A172 (cell line): ENCODE data around the gene PRKAR1B. TPM values are rescaled to one million over a fixed set of nuclear protein-coding genes. Genes with fewer than 3 reads are reported as not detected.
A peak's percentile ranks its signal among the peaks of the same experiment; 100 is the strongest.
"Not testable (repeated sequence)": the region's sequence is repeated elsewhere in the genome, so short reads cannot be mapped to it uniquely, and the experiment has no call there.

ENCODE experiments used
- DNase-seq: peaks from one replicate; pipeline ENCODE4 v3.0.0-alpha.2; 2015; ENCODE audit warnings: low spot score
- total RNA-seq: library from RNA; depleted of rRNA; stranded (reverse); fragments of >200 nt; shearing (Covaris generic); gene quantifications from 2 replicates; pipeline ENCODE4 v1.2.3, GENCODE V29; 2014

The PRKAR1B gene
- total RNA-seq, 1 experiment from 2014 or later: 31.3 TPM

DNA sequence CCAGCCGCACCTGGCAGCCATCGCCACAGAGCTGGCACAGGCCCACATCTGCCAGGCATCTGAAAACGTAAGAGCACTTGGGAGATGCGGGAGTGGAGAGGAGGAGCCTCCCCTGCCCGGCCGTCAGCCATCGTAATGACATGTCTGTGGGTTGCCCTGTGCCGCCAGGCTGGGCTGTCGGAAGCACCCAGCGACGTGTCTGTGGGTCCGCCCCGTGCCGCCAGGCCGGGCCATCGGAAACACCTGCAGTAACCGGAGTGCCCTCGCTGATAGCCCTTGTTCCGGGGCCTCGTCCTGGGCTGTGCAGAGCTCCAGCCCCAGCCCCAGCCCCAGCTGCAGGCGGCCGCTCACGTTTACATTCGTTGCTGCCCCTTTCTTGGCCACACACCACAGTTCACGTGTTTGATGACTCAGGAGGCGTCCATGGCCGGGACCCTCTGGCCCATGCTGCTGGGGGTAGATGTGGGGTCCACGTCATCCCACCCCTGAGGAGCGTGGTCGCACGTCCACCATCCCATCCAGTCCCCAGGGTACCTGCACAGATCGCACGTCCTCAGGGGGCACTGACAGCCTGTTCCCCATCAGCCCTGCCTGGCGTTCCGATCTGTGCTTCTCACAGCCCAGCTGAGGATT lies 30.0 kb upstream of the PRKAR1B start:
- DNase-seq: no peak

- DNase-seq: no peak
Observed at GRCh38 chr7:756231-756927, 29.3 kb upstream of the PRKAR1B start.

- DNase-seq: no peak
Observed at GRCh38 chr7:755413-755805, 28.3 kb upstream of the PRKAR1B start.

- DNase-seq: no peak
Observed at GRCh38 chr7:754531-755412, 27.7 kb upstream of the PRKAR1B start.

DNA sequence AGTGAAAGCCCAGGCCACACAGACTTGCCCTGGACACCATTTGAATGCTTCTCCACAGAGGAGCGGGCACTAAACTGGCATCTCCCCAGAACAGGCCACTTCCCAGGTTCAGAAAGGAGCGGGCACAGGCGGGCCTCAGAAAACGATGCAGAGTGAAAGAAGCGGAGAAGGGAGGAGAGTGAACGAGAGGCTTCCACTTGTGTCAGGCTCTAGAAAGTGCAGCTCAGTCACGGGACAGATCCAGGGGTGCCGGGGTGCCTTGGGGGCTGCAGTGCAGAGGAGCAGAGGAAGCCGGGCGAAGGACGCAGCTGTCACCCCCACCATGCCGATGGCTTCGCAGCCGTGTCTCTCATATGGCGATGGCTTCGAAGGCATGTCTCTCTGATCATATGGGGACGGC lies 26.1 kb upstream of the PRKAR1B start:
- no peak for DNase-seq

DNA sequence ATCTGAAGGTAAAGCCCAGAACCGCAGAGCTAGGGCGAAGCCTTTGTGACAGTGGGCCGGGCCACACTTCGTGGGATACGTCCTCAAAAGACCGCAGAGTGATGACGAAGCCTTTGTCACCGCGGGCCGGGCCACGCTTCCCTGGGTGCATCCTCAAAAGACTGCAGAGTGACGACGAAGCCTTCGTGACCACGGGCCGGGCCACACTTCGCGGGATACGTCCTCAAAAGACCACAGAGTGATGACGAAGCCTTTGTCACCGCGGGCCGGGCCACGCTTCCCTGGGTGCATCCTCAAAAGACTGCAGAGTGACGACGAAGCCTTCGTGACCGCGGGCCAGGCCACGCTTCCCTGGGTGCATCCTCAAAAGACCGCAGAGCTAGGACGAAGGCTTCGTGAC lies 25.2 kb upstream of the PRKAR1B start:
- DNase-seq: not testable (repeated sequence)

DNA sequence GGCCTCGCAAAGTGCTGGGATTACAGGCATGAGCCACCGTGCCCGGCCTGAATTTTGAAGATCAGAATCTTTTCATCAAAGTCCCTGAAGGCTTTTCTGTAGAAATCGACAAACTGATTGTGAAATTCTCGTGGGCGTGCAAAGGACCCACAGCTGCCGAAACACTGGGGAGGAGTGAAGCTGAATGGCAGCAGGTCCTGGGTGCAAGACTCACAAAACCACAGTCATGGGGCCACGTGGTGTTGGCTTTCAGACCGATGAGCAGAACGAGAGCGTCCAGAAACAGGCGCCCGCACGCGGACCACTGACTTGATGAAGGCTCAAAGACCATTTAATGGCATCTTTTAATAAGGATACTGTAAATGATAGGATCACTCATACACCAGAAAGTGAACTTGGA lies 24.7 kb upstream of the PRKAR1B start:
- DNase-seq: no peak

- DNase-seq: no peak
Observed at GRCh38 chr7:750111-750905, 23.2 kb upstream of the PRKAR1B start.

- no peak for DNase-seq
Observed at GRCh38 chr7:749140-749551, 22.1 kb upstream of the PRKAR1B start.

- no peak for DNase-seq
Observed at GRCh38 chr7:748446-748845, 21.4 kb upstream of the PRKAR1B start.

DNA sequence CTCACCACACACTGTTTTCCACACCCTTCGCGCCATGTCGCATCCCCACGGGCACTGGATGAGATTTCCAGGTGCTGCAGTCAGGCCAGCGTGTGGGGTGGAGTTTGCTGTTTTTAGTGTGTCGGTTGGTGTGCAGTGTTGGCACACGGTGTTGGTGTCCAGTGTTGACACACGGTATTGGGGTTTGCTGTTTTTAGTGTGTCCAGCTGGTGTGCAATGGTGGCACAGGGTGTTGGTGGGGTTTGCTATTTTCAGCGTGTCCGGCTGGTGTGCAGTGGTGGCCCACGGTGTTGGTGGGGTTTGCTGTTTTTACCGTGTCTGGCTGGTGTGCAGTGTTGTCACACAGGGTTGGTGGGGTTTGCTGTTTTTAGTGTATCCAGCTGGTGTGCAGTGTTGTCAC lies 20.1 kb upstream of the PRKAR1B start:
- no peak for DNase-seq

DNA sequence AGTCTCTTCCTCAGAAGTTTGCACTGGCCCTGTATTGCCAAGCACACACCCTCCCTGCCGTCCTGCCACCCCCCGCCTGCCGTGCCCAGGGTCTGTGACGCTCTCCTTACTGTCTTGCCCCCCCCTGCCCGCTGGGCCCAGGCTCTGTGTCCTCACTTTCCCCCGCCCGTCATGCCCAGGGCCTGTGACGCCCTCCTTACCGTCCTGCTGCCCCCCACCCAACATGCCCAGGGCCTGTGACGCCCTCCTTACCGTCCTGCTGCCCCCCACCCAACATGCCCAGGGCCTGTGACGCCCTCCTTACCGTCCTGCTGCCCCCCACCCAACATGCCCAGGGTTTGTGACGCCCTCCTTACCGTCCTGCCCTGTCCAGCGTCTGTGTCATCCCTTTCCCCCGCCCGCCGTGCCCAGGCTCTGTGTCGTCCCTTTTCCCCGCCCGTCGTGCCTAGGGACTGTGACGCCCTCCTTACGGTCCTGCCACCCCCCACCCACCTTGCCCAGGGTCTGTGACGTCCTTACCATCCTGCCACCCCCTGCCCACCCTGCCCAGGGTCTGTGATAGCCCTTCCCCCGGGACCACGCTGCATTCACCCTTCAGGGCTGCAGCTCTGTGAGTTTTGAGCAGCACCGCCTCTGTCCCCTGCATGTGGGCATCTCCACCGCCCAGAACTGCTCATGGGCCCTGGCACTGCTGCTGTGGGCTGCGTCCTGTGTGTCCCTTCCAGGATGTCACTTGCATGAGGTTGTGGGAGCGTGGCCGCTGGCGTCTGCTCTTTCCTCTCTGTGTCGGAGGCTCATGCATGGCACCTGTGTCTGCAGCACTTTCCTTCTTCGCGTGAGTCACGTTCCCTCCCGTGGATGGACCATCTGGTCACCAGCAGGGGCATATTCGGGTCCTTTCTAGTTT lies 19.3 kb upstream of the PRKAR1B start:
- no peak for DNase-seq

DNA sequence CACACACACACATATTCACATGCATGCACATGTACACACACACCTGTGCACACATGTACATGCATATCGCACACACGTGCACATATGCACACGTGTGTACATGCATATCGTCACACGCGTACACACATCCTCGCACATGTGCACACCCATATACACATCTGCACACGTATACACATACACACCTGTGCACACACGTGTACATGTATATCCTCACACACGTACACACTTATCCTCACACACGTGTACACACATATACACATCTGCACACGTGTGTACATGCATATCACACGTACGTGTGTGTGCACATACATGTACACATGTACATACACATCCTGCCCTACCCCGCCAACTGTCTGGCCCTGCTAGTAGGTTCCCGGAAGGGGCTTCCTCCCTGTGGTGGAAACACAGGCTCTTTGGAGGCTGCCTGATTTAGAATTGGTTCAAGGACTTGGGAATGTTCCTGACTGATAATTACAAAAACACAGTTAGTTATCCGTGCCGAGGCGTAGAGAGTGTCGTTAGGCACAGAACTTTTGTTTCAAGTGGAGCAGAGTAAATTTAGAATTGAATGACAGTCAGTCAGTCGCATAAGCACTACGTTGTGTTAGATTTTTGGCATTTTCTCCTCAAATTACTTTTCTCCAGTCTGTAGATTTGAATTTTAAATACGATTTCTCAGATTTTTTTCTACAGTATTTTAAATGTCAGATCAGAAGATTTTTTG lies 18.5 kb upstream of the PRKAR1B start:
- no peak for DNase-seq

GRCh38 chr7:744854-745430 lies 17.9 kb upstream of the PRKAR1B start:
- DNase-seq: no peak

DNA sequence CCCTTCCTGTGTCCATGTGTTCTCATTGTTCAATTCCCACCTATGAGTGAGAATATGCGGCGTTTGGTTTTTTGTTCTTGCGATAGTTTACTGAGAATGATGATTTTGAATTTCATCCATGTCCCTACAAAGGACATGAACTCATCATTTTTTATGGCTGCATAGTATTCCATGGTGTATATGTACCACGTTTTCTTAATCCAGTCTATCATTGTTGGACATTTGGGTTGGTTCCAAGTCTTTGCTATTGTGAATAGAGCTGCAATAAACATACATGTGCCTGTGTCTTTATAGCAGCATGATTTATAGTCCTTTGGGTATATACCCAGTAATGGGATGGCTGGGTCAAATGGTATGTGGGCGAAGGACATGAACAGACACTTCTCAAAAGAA lies 17.0 kb upstream of the PRKAR1B start:
- not testable (repeated sequence) for DNase-seq

GRCh38 chr7:743341-744127 lies 16.5 kb upstream of the PRKAR1B start:
- peak; percentile 26 for DNase-seq

DNA sequence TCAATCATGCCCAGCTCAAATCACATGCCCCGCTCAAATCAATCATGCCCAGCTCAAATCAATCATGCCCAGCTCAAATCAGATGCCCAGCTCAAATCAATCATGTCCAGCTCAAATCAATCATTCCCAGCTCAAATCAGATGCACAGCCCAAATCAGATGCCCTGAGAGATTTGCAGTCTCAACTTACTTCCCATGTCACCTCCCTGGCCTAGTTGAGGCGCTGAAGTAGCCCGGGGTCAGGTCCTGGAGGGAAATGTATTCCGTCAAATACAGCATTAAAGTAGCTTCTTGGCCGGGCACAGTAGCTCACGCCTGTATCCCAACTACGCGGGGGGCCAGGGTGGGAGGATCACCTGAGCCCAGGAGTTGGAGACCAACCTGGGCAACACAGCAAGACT lies 15.7 kb upstream of the PRKAR1B start:
- no peak for DNase-seq

- no peak for DNase-seq
Observed at GRCh38 chr7:741850-742249, 14.8 kb upstream of the PRKAR1B start.

DNA sequence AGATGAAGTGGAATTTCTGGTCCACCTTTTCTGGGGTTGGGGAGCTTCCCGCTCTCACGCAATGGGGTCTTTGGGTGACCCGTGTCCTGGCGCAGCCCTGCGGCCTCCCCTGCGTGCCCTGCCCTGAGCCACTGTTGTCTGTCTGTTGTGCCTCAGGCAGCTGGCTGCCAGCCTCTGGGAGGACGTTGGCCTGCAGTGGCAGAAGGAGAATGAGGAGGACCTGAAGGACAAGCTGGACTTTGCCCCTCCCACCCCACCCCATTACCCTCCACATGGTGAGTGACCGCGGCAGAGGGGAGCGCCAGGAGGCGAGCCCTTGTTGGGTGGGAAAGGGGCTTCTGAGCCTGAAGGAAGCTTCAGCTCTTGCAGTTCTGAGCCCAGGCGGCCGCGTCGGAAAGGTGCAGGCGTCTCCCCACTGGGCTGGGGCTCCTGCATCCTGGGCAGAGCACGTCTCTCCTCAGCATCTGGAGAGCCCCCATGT lies 14.2 kb upstream of the PRKAR1B start:
- DNase-seq: no peak
